Measurements from ENCODE around the gene FAM83G. TPM values are rescaled to one million over a fixed set of nuclear protein-coding genes. Genes with fewer than 3 reads are reported as not detected.
A peak's percentile ranks its signal among the peaks of the same experiment; 100 is the strongest.

FAM83G gene
- total RNA-seq, 1 experiment from 2014 or later: 38.7 TPM

DNA sequence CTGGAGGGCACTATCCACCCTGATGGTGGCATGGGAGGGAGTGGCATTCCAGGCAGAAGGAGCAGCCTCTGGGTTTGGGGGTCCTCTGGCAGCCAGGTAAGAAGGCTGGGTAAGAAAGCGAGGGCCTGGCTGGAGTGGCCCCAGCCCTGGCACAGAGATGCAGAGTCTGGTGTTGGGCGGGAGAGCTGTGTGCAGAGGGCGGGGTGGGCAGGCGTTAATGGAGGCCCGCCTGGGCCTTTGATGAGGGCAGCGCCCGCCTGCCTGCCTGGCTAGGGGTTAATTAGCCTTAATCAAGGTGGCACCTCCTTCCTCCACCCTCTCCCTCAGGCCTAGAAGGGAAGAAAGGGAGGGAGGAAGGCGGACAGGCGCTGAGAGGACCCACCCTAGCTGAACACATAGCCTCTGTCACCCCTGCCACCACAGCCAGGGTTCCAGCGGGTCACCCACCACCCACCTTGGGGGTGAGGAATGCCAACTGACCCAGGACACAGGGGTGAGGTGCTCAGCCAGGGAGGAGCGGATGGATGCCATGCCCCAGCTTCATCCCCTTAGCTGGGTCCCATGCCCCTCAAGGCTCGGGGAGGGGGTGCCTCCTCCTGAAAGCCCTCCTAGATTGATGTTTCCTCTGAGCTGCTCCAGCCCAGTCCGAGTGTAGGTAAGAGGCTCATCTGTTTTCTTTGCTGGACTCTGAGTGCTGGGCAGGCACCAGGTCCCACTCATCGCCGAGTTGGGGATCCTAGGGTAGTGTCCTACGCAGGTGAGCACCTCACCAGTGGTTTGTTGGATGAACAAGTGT lies 13.4 kb upstream of the FAM83G start:
- H4K8ac ChIP-seq (replicated peaks; ENCODE audit: insufficient read length, low read depth, low read length): no peak overlapping the region
- no CpG with 5 or more reads among the region's 16 CpGs for WGBS (ENCODE audit: extremely low coverage, insufficient read length, low lambda C conversion rate)
- H2AFZ ChIP-seq (ENCODE audit: low read length): no peak overlapping the region
- TF ChIP-seq, protein P1, sequence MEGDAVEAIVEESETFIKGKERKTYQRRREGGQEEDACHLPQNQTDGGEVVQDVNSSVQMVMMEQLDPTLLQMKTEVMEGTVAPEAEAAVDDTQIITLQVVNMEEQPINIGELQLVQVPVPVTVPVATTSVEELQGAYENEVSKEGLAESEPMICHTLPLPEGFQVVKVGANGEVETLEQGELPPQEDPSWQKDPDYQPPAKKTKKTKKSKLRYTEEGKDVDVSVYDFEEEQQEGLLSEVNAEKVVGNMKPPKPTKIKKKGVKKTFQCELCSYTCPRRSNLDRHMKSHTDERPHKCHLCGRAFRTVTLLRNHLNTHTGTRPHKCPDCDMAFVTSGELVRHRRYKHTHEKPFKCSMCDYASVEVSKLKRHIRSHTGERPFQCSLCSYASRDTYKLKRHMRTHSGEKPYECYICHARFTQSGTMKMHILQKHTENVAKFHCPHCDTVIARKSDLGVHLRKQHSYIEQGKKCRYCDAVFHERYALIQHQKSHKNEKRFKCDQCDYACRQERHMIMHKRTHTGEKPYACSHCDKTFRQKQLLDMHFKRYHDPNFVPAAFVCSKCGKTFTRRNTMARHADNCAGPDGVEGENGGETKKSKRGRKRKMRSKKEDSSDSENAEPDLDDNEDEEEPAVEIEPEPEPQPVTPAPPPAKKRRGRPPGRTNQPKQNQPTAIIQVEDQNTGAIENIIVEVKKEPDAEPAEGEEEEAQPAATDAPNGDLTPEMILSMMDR (conservative IDR thresholded peaks at IDR 0.05): no peak
- no peak overlapping the region for H2BK5ac ChIP-seq (ENCODE audit: insufficient read length, low read length)
- no peak overlapping the region for H2BK12ac ChIP-seq (ENCODE audit: insufficient read length, low read depth, low read length)
- no peaks in the 10 kb centered on the region for H3K9me3 Mint-ChIP-seq
- peaks cover 6 to 28% of the 10 kb centered on the region in 2 experiments for H3K4me1 Mint-ChIP-seq
- H3T11ph ChIP-seq (ENCODE audit: low read length): no peak overlapping the region
- H3K9me3 ChIP-seq (ENCODE audit: control insufficient read depth, low read depth, low read length): no peaks in the 10 kb centered on the region
- peak overlapping the region in 1 of 3 experiments; percentile 81; a peak in 1 of 7 replicates for H3K27ac Mint-ChIP-seq
- H3K4me1 ChIP-seq (ENCODE audit: insufficient read depth, low read length): no peaks in the 10 kb centered on the region
- no peaks in the 10 kb centered on the region for H4K20me1 ChIP-seq (ENCODE audit: control insufficient read depth, insufficient read depth, insufficient read length)
- H2BK120ac ChIP-seq (ENCODE audit: low read depth, low read length, poor library complexity, severe bottlenecking): no peak overlapping the region
- H2AK5ac ChIP-seq (ENCODE audit: insufficient read length, low read length): no peak overlapping the region
- no peak overlapping the region for H3K23ac ChIP-seq (ENCODE audit: insufficient read length, low read depth, low read length)
- no peaks in the 10 kb centered on the region; the same call in 1 of the 2 replicates for H3K27me3 ChIP-seq (ENCODE audit: insufficient read depth, low read length)
- H3K4me2 ChIP-seq (ENCODE audit: insufficient read depth, insufficient read length, low read length): no peak overlapping the region
- H4K5ac ChIP-seq (ENCODE audit: insufficient read length, low read depth, low read length): no peak overlapping the region
- H3K4ac ChIP-seq (ENCODE audit: low read depth, low read length): no peak overlapping the region
- no peak overlapping the region for H3K14ac ChIP-seq (ENCODE audit: insufficient read depth, low read length)
- H3K18ac ChIP-seq (ENCODE audit: insufficient read length, low read depth, low read length): no peak overlapping the region
- no peak overlapping the region for H4K91ac ChIP-seq (ENCODE audit: insufficient read length, low read depth, low read length)
- no peak overlapping the region for H3K27ac ChIP-seq (ENCODE audit: insufficient read length, low read depth, low read length)
- H3K56ac ChIP-seq (ENCODE audit: insufficient read length, low read depth, low read length): no peak overlapping the region
- H3K36me3 Mint-ChIP-seq (ENCODE audit: insufficient read depth in 1 of 3, low read depth in 3 of 3): no peaks in the 10 kb centered on the region; a peak in 1 of 7 replicates
- no peak overlapping the region for H3K4me3 Mint-ChIP-seq
- no peak overlapping the region for H2BK15ac ChIP-seq (ENCODE audit: low read depth, low read length)
- DNase-seq: no peak
- H3K79me2 ChIP-seq (ENCODE audit: insufficient read depth, low read length): no peaks in the 10 kb centered on the region
- no peaks in the 10 kb centered on the region for H3K23me2 ChIP-seq (ENCODE audit: insufficient read length, low read depth, low read length, poor library complexity, severe bottlenecking)
- peaks cover 7% of the 10 kb centered on the region for H3K27me3 Mint-ChIP-seq (ENCODE audit: low read depth)
- H2BK20ac ChIP-seq (ENCODE audit: low read depth, low read length, poor library complexity, severe bottlenecking): no peak overlapping the region
- H3K9ac ChIP-seq (ENCODE audit: extremely low read depth, insufficient read length, low read length): no peak overlapping the region
- no peaks in the 10 kb centered on the region for H3K79me1 ChIP-seq (ENCODE audit: insufficient read depth, low read depth, low read length, poor library complexity, severe bottlenecking)
